CD4-positive, alpha-beta T cell treated with Interleukin-15 for 4 hours (primary cell): ENCODE results near the gene NR2F6.
A peak's percentile ranks its signal among the peaks of the same experiment; 100 is the strongest.
"Not testable (repeated sequence)": the region's sequence is repeated elsewhere in the genome, so short reads cannot be mapped to it uniquely, and the experiment has no call there.

Experiments used
- DNase-seq: peaks from one replicate; pipeline ENCODE4 v3.0.0-alpha.2; 2020; ENCODE audit warnings: low spot score

The NR2F6 gene

GRCh38 chr19:17245535-17245984 is at the start of gene NR2F6:
NR2F6 (minus strand) TSS chr19:17245919; CDS start chr19:17245220, 699 bp downstream.
- DNase-seq = no peak

DNA sequence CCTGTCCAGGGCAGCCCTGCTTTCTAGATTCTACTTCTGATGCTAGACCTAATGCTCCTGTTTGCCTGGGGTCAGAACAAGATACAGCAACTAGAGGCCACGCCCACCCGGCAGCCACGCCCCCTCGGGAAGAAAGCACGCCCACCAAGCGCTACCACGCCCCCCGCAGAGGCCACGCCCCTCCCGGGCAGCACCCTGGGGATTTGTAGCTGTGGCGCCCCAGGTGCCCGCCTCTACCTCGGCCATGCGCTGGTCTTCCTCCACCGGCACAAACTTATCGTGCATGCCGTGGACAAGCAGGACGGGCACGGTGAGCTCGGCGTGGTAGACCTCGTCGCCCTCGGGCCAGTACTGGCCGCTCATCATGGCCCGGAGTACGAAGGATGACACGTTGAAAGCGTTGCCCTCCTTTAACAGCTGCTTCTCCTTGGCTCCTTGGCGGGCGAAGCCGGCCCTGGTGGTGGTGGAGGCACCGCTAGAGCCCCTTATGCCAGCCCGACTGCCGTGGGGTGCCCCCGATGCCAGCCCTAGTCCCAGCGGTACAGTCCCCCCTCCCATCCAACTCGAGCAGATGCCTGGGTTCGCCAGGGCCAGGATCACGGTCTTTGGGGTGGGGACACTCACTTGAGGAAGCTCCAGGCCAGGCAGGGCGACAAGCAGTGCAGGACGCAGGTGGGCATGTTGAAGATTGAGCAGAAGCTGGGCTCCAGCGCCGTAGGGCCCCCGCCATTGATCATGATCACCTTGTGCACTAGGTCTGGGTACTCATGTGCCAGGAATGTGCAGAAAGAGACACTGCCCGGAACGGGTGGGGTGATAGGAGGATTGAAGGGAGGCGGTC is 48.6 kb upstream of the NR2F6 start:
- DNase-seq = peak; percentile 25

DNA sequence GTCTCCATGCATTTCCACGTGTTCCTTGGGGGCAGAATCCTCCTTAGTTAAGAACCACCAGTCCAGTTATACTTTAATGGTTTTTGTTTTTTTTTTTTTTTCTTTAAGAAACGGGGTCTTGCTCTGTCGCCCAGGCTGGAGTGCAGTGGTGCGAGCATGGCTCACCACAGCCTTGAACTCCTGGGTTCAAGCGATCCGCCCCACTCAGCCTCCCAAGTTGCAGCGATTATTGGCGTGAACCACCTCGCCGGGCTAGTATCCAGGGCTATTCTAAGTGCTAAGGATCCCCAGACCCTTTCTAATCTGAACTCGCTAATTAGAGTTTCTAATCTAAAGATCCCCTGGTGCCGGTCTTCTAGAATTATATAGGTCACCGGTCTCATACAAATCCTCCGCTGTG is 47.9 kb upstream of the NR2F6 start:
- no peak for DNase-seq

GRCh38 chr19:17292301-17293074 is 46.8 kb upstream of the NR2F6 start:
- peak; percentile 81 for DNase-seq

DNA sequence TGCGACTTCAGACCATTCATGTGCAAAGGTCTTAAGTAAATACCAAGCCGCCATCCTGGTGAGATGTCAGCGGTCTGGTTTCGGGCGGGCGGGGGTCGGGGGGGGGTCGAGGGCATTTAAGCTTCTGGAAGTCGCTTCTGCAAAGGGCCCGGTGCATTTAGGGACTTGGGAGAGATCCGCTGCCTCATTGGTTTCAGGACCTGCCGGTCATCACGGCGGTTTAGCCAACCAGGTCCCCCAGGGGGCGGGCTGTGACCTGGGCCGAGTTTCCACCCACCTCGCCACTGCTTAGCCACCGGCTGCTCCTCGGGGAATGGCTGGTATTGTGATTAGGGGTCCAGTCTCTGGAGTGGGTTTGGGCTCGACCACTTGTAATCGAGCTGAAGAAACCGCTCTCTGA is 43.8 kb upstream of the NR2F6 start:
- peak; percentile 18 for DNase-seq

DNA sequence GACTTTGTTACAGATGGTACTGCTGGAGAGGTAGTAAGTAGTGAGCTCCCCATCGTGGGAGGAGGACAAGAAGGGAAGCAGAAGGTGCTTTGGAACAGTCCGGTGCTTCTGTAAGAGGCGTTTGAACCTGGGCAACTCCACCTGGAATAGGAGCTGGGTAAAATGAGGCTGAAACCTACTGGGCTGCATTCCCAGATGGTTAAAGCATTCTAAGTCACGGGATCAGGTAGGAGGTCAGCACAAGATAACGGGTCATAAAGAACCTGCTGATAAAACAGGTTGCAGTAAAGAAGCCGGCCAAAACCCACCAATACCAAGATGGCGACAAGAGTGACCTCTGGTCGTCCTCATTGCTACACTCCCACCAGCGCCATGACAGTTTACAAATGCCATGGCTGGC is 41.0 kb upstream of the NR2F6 start:
- DNase-seq = no peak

- DNase-seq = no peak
Observed at GRCh38 chr19:17286263-17286662, 40.5 kb upstream of the NR2F6 start.

GRCh38 chr19:17285415-17286135 is 39.9 kb upstream of the NR2F6 start:
- no peak for DNase-seq

DNA sequence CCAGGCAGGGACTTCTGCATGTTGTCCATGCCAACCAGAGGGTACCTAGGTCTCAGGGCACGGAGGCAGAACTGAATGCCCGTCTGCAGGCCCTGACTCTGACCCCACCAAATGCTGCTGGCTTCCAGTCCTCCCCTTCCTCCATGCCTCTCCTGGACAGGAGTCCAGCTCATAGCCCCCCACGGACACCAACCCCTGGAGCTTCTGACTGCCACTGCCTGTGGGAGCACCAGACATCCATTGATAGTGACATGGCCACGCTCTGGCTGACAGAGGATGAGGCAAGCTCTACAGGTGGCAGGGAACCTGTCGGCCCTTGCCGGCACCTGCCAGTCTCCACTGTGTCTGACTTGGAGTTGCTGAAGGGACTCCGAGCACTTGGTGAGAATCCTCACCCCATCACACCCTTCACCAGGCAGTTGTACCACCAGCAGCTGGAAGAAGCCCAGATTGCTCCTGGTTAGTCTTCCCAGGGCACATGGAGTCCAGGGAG is 37.8 kb upstream of the NR2F6 start:
- DNase-seq = no peak

DNA sequence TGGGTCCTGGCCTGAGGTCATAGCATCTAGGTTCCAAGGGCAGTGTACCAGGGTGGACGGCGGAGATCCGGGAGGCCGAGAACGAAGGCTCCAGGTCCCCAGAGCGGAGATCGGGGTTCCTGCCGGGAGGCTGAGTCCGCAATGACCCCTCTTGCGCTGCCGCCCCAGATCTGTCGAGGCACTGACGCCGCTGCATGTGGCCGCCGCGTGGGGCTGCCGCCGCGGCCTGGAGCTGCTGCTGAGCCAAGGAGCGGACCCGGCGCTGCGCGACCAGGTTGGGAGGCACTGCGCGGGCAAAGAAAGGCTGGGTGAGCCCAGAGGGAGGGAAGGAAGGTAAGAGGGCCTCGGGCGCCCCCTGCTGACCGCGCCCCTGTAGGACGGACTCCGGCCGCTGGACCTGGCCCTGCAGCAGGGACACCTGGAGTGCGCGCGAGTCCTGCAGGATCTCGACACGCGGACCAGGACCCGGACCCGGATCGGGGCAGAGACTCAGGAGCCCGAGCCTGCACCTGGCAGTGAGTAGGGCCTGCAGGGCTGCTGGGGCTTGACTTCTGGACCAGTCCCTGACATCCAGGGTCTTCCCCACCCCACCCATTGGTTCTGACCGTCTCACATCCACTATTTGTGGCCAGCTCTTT is 36.9 kb upstream of the NR2F6 start:
- DNase-seq = peak; percentile 76

DNA sequence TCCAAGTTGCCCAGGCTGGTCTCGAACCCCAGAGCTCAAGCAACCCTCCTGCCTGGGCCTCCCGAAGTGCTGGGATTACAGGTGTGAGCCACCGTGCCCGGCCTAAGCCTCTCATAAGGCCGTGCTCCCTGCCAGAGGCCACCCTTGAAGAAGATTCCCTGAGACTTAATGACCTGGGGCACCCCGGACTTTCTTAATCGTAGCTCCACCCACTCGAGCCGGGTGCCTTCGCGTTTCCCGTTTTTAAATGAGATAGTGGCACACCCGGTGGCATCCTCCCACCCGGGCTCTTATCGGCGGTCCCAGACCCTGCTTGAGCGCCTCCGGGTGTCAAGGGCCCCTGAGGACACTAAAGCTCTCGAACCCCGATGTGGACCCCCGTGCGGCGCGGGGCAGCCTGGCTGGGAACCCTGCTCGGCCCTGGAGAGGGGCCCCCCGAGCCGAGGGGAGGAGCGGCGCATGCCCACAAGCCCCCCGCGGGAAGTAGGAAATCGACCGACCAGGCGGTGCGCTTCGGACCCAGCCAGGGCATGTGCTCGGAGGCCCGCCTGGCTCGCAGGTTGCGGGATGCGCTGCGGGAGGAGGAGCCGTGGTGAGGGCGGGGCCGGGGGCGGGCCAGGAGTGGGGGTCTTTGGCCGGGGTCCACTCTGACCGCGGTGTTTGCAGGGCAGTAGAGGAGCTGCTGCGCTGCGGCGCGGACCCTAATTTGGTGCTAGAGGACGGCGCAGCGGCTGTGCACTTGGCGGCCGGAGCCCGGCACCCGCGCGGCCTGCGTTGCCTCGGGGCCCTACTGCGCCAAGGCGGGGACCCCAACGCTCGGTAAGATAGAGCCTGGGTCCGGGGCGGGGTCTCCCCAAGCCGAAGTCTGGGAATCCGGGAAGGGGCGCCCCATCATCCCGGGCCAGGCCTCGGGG is 35.9 kb upstream of the NR2F6 start, which contains the start of gene ANKLE1:
Gene ANKLE1, plus strand, starts transcription at position 511 of the 914 bp plus-strand sequence. Its CDS starts 20 bp downstream, at position 531.
- DNase-seq = peak; percentile 10

- DNase-seq = no peak
Observed at GRCh38 chr19:17279436-17279835, 33.7 kb upstream of the NR2F6 start.

DNA sequence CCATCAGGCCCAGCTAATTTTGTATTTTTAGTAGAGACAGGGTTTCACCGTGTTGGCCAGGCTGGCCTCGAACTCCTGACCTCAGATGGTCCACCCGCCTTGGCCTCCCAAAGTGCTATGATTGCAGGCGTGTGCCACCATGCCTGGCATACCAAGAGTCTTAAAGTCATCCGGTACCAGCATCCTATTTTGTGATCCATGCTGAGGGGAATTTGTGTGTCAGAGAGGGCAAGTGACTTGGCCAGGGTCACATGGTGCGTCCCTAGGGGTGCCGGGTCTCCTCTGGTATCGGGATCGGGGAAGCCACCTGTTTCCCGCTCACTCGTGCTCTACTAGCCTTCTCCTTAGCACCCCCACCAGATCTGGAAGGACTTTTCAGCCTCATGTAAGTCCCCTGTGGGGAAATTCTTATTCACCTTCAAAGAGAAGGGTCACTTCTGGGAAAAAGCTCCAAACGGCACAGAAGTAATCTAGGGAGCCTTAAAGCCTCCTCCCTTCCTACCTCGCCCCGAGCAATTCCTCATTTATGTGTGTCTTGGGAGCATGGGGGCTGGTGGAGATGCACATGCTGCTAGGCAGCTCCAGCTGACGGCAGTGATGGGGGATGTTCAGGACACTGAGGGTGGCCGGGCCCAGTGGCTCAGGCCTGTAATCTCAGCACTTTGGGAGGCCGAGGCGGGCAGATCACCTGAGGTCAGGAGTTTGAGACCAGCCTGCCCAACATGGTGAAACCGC is 29.9 kb upstream of the NR2F6 start:
- no peak for DNase-seq

- not testable (repeated sequence) for DNase-seq
Observed at GRCh38 chr19:17274892-17275291, 29.2 kb upstream of the NR2F6 start.

- no peak for DNase-seq
Observed at GRCh38 chr19:17268754-17269153, 23.0 kb upstream of the NR2F6 start.

DNA sequence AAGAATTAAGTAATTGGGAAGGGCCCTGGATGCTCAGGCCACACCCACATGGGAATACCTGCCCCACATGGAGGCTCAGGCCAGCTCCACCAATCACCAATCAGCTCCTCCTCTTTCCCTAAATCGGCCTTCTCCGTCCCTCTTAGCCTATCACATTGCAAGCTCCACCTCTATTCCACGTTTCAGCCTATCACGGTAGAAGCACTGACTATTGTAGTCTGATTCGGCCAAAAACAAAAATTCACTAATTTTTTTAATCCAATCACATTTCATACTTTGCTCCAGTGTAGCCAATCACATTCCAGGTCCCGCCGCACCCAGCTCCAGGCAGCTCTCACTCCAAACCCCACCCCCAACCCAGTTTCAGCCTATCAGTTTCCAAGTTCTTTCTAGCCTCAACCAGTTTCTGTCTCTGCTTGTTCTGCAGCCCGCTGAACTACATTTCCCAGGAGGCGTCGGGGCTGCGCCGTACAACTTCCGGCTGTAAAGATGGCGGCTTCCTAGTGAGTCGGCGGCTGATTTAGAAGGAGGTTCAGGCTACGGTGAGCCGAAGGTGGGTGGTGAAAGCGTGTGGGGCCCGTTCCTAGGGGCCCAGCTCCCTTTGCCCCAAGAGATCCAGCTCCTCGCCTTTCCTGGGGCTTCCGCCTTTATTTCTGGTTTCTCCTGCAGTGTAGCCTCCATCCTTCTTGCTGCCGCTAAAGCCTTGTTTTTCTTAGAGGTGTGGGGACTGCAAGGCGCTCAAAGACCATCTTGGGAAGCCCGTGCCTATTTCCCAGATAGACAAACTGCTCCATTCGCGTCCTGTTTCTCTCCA is 21.5 kb upstream of the NR2F6 start, which contains the start of gene BABAM1:
Gene BABAM1, plus strand, starts transcription at position 469 of the 814 bp plus-strand sequence. CDS start 1,364 bp downstream, outside the sequence.
- peak; percentile 98 for DNase-seq

DNA sequence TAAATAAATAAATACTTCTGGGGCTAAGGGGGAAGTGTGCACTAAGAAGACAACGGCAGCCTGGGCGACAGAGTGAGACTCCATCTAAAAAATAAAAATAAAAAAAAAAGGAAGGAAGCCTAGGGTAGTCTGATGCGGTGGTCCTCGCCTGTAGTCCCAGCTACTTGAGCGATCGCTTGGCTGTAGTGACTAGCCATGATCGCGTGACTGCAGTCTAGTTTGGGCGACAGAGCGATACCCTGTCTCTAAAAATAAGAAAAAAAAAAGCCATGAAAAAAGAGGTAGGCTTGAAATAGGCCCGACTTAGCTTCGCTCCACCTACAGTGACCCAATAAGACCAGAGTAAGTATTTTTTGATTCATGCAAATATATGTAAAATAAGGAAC is 20.9 kb upstream of the NR2F6 start:
- DNase-seq = no peak

DNA sequence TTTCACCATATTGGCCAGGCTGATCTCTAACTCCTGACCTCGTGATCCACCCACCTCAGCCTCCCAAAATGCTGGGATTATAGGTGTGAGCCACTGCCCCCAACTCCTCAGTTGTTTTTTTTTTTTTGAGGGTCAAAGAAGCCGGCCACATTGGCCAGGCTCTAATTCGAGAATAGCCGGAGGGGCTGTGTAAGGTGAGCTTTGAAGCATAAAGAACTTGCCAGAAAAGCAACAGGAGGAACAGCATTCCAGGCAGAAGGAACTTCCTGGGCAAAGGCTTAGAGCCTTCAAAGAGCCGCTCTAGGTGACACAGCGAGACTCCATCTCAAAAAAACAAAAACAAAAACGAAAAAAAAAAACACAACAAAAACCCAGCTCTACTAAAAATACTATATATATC is 20.3 kb upstream of the NR2F6 start:
- DNase-seq = no peak

GRCh38 chr19:17264641-17264979 is 18.9 kb upstream of the NR2F6 start, which contains the start of gene USHBP1:
USHBP1 (minus strand) TSS chr19:17264745; CDS start chr19:17264299, 446 bp downstream.
- no peak for DNase-seq
